GM13976 (cell line): ENCODE data around the gene HOXD12.

Source experiments
- DNase-seq: peaks from one replicate; pipeline ENCODE4 v3.0.0; 2012; ENCODE audit warnings: low spot score
- CTCF ChIP-seq: IDR thresholded peaks from 2 replicates; pipeline ENCODE4 v1.5.1; 2012; ENCODE audit warnings: borderline replicate concordance, mild to moderate bottlenecking; ENCODE audit not compliant: insufficient read depth; ENCODE audit errors: extremely low read depth, missing control alignments, control extremely low read depth
- in situ Hi-C: fragments of 300-500 bp; cut with MboI; formaldehyde crosslinking; loops from one replicate; pipeline ENCODE4 v1.12.0; 2022; ENCODE audit warnings: low sequenced_read_pairs, mixed read lengths, inconsistent platforms; ENCODE audit not compliant: unreplicated experiment

The HOXD12 gene

GRCh38 chr2:176117823-176118371, 18.3 kb downstream of the HOXD12 start:
- TF ChIP-seq CTCF, result no peak
- DNase-seq, result no peak
- in situ Hi-C loops, result no loop called here

- in situ Hi-C loops, result no loop called here
- no peak for DNase-seq
- peak; percentile 19 for TF ChIP-seq CTCF
Observed at GRCh38 chr2:176118601-176119339, 19.2 kb downstream of the HOXD12 start.

- no peak for DNase-seq
- no peak for TF ChIP-seq CTCF
- in situ Hi-C loops, result loop anchor here (10.0 kb wide), 1 partner anchor 1034 kb away; no protein-coding TSS in a partner anchor
Observed at GRCh38 chr2:176120364-176121189, 21.0 kb downstream of the HOXD12 start.

GRCh38 chr2:176121190-176122051, 21.8 kb downstream of the HOXD12 start:
- DNase-seq, result no peak
- TF ChIP-seq CTCF, result no peak
- in situ Hi-C loops, result loop anchor here (10.0 kb wide), 1 partner anchor 1033 kb away; no protein-coding TSS in a partner anchor

GRCh38 chr2:176122052-176122682, 22.6 kb downstream of the HOXD12 start:
- TF ChIP-seq CTCF, result no peak
- DNase-seq, result no peak
- in situ Hi-C loops, result loop anchor here (10.0 kb wide), 1 partner anchor 1033 kb away; no protein-coding TSS in a partner anchor
